H1 (cell line): ENCODE results near the gene PTPRF. TPM values are rescaled to one million over a fixed set of nuclear protein-coding genes. Genes with fewer than 3 reads are reported as not detected.

Source experiments
- CTCF ChIA-PET: fragments of 300-600 bp; sonication (Branson Sonifier 250); formaldehyde crosslinking; loops from one replicate; lab custom pipeline; 2021; ENCODE audit not compliant: partially characterized antibody; lab: Charles Lee
- POLR2A ChIA-PET: fragments of 300-600 bp; sonication (Branson Sonifier 250); formaldehyde crosslinking; loops from one replicate; lab custom pipeline; 2021; ENCODE audit warnings: inconsistent platforms; ENCODE audit not compliant: partially characterized antibody; lab: Charles Lee
- DNase-seq, 2 experiments: peaks; one replicate each; pipeline versions ENCODE4 v3.0.0 to v3.0.0-alpha.2; 2010 to 2022; ENCODE audit warnings: low spot score in 2 of 2, low read depth in 1 of 2, mixed read lengths in 1 of 2
- FAIRE-seq: peaks from 2 replicates; lab custom pipeline; 2011; peaks lifted over from hg19 to GRCh38; lab: Jason Lieb, UNC
- H2AFZ ChIP-seq: 2 replicates; pipeline ENCODE4 v1.8.1; 2012; ENCODE audit warnings: low read length, inconsistent platforms
- H2AK5ac ChIP-seq: 2 replicates; pipeline ENCODE4 v1.6.1; 2013; ENCODE audit warnings: low read depth, low read length
- H2BK120ac ChIP-seq: replicated peaks from 2 replicates; pipeline ENCODE3; 2013; ENCODE audit warnings: low read depth, low read length, inconsistent platforms
- H2BK12ac ChIP-seq: 2 replicates; pipeline ENCODE4 v1.6.1; 2013; ENCODE audit warnings: low read depth, low read length
- H2BK15ac ChIP-seq: 2 replicates; pipeline ENCODE4 v1.6.1; 2013; ENCODE audit warnings: low read length
- H2BK20ac ChIP-seq: 2 replicates; pipeline ENCODE4 v1.6.1; 2013; ENCODE audit warnings: low read length
- H2BK5ac ChIP-seq: 2 replicates; pipeline ENCODE4 v1.6.1; 2013; ENCODE audit warnings: low read depth, low read length
- H3K14ac ChIP-seq: 2 replicates; pipeline ENCODE4 v1.6.1; 2013; ENCODE audit warnings: inconsistent platforms; ENCODE audit not compliant: insufficient read length
- H3K18ac ChIP-seq: 2 replicates; pipeline ENCODE4 v1.6.1; 2013; ENCODE audit warnings: low read length; ENCODE audit errors: extremely low read depth
- H3K23ac ChIP-seq: 2 replicates; pipeline ENCODE4 v1.6.1; 2013; ENCODE audit warnings: inconsistent platforms; ENCODE audit not compliant: insufficient read length
- H3K23me2 ChIP-seq: 2 replicates; pipeline ENCODE4 v1.6.1; 2013; ENCODE audit warnings: low read depth, low read length
- H3K27ac ChIP-seq: 2 replicates; pipeline ENCODE4 v1.6.1; 2011; ENCODE audit warnings: low read depth, low read length, inconsistent platforms
- H3K27me3 ChIP-seq, 4 experiments: replicated peaks in 1 of 4; 1 replicate in 1 of 4; 2 replicates in 3 of 4; pipeline versions ENCODE4 v1.6.1 to v1.8.1; 2011 to 2013; ENCODE audit warnings: low read length in 3 of 4, mild to moderate bottlenecking in 3 of 4, inconsistent platforms in 2 of 4, mixed read lengths in 2 of 4, moderate library complexity in 1 of 4; ENCODE audit not compliant: control insufficient read depth in 3 of 4, insufficient read depth in 3 of 4; ENCODE audit errors: extremely low read depth in 1 of 4
- H3K36me3 ChIP-seq, 4 experiments: 2 replicates each; pipeline versions ENCODE4 v1.6.1 to v1.8.1; 2011 to 2013; ENCODE audit warnings: mild to moderate bottlenecking in 4 of 4, low read length in 3 of 4, moderate library complexity in 2 of 4, control low read depth in 1 of 4, inconsistent platforms in 1 of 4; ENCODE audit not compliant: insufficient read depth in 4 of 4, control insufficient read depth in 2 of 4
- H3K4ac ChIP-seq: replicated peaks from 2 replicates; pipeline ENCODE3; 2013; ENCODE audit warnings: low read length, low read depth, mixed read lengths, inconsistent platforms; ENCODE audit not compliant: insufficient read length
- H3K4me1 ChIP-seq, 4 experiments: replicated peaks in 1 of 4; 1 replicate in 1 of 4; 2 replicates in 3 of 4; pipeline versions ENCODE4 v1.6.1 to v1.8.1; 2011 to 2013; ENCODE audit warnings: low read length in 3 of 4, inconsistent platforms in 2 of 4, mixed read lengths in 1 of 4; ENCODE audit not compliant: insufficient read depth in 4 of 4, control insufficient read depth in 3 of 4
- H3K4me2 ChIP-seq, 2 experiments: 2 replicates each; pipeline versions ENCODE4 v1.6.1 to v1.8.1; 2011 to 2013; ENCODE audit warnings: low read depth in 2 of 2, low read length in 2 of 2, control low read depth in 1 of 2, inconsistent platforms in 1 of 2, mild to moderate bottlenecking in 1 of 2; ENCODE audit not compliant: insufficient read depth in 1 of 2
- H3K4me3 ChIP-seq, 4 experiments: fragments of 200-600, 300-600 bp in 1 of 4; sonication (generic), shearing (Covaris generic), sonication (Bioruptor Twin) in 1 of 4; 2 replicates each; pipeline versions ENCODE4 v1.5.1 to v1.8.1; 2011 to 2016; ENCODE audit warnings: low read length in 4 of 4, low read depth in 3 of 4, control low read depth in 2 of 4, inconsistent platforms in 2 of 4, mild to moderate bottlenecking in 2 of 4, mixed read lengths in 1 of 4, moderate library complexity in 1 of 4; ENCODE audit not compliant: insufficient read depth in 2 of 4; ENCODE audit errors: extremely low read depth in 1 of 4
- H3K56ac ChIP-seq: replicated peaks from 2 replicates; pipeline ENCODE3; 2013; ENCODE audit warnings: low read depth, mild to moderate bottlenecking, mixed read lengths, low read length, inconsistent platforms; ENCODE audit not compliant: insufficient read length
- H3K79me1 ChIP-seq: 2 replicates; pipeline ENCODE4 v1.6.1; 2013; ENCODE audit warnings: low read depth, low read length, control low read depth
- H3K79me2 ChIP-seq, 2 experiments: 2 replicates each; pipeline versions ENCODE4 v1.6.1 to v1.8.1; 2012 to 2013; ENCODE audit warnings: low read length in 2 of 2, mild to moderate bottlenecking in 2 of 2, inconsistent platforms in 1 of 2; ENCODE audit not compliant: insufficient read depth in 2 of 2, control insufficient read depth in 1 of 2
- H3K9ac ChIP-seq, 4 experiments: replicated peaks in 1 of 4; 1 replicate in 1 of 4; 2 replicates in 3 of 4; pipeline versions ENCODE4 v1.6.1 to v1.8.1; 2011 to 2013; ENCODE audit warnings: low read depth in 3 of 4, low read length in 3 of 4, control low read depth in 2 of 4, mild to moderate bottlenecking in 2 of 4, moderate library complexity in 2 of 4, inconsistent platforms in 1 of 4; ENCODE audit errors: extremely low read depth in 1 of 4
- H3K9me3 ChIP-seq, 2 experiments: 2 replicates each; pipeline versions ENCODE4 v1.6.1 to v1.8.1; 2012 to 2013; ENCODE audit warnings: mild to moderate bottlenecking in 2 of 2, moderate library complexity in 2 of 2, control low read depth in 1 of 2, inconsistent platforms in 1 of 2, low read depth in 1 of 2, low read length in 1 of 2, mixed read lengths in 1 of 2; ENCODE audit not compliant: insufficient read depth in 2 of 2
- H4K20me1 ChIP-seq, 2 experiments: replicated peaks in 1 of 2; 2 replicates each; pipeline versions ENCODE3 to v1.8.1; 2011 to 2013; ENCODE audit warnings: inconsistent platforms in 2 of 2, low read length in 2 of 2, mild to moderate bottlenecking in 1 of 2; ENCODE audit not compliant: insufficient read depth in 2 of 2, control insufficient read depth in 1 of 2
- H4K5ac ChIP-seq: 2 replicates; pipeline ENCODE4 v1.6.1; 2013; ENCODE audit warnings: low read length, low read depth, mixed read lengths, inconsistent platforms; ENCODE audit not compliant: insufficient read length
- H4K8ac ChIP-seq: 2 replicates; pipeline ENCODE4 v1.8.0; 2013; ENCODE audit warnings: mild to moderate bottlenecking, moderate library complexity, low read length, inconsistent platforms; ENCODE audit not compliant: insufficient read depth; ENCODE audit errors: extremely low read depth
- H4K91ac ChIP-seq: replicated peaks from 2 replicates; pipeline ENCODE3; 2013; ENCODE audit warnings: low read length, mixed read lengths, inconsistent platforms; ENCODE audit not compliant: insufficient read length
- EZH2 ChIP-seq: fragments of 200-600 bp; sonication (generic); IDR thresholded peaks from 2 replicates; pipeline ENCODE4 v1.7.1; 2012; ENCODE audit warnings: low read depth, mild to moderate bottlenecking, moderate library complexity, low read length, inconsistent platforms; ENCODE audit not compliant: severe bottlenecking
- HDAC2 ChIP-seq, 2 experiments: fragments of 300-600 bp in 1 of 2; sonication (generic) in 1 of 2; IDR thresholded peaks; 2 replicates each; pipeline ENCODE4 v1.6.1; 2011 to 2012; ENCODE audit warnings: low read depth in 2 of 2, low read length in 2 of 2, mild to moderate bottlenecking in 2 of 2, moderate library complexity in 2 of 2, borderline replicate concordance in 1 of 2, inconsistent platforms in 1 of 2
- MAFK ChIP-seq: IDR thresholded peaks from 2 replicates; pipeline ENCODE4 v1.6.1; 2012; ENCODE audit warnings: low read depth, mild to moderate bottlenecking, improper control_type of control experiment, low read length
- PHF8 ChIP-seq: fragments of 200-600 bp; sonication (generic); conservative IDR thresholded peaks from 2 replicates; pipeline ENCODE4 v1.7.1; 2012; ENCODE audit warnings: low read depth, mild to moderate bottlenecking, inconsistent platforms, low read length, moderate library complexity
- RAD21 ChIP-seq, 2 experiments: IDR thresholded peaks in 1 of 2; conservative IDR thresholded peaks in 1 of 2; 2 replicates each; pipeline ENCODE4 v1.6.1; 2011; ENCODE audit warnings: low read depth in 2 of 2, low read length in 2 of 2, improper control_type of control experiment in 1 of 2, inconsistent platforms in 1 of 2, mild to moderate bottlenecking in 1 of 2, moderate library complexity in 1 of 2
- TAF7 ChIP-seq: optimal IDR thresholded peaks from 2 replicates; pipeline ENCODE3; 2011; ENCODE audit warnings: low read depth, mild to moderate bottlenecking, inconsistent platforms, low read length, moderate library complexity, borderline replicate concordance
- WGBS, 2 experiments: shearing (Covaris generic) in 1 of 2; methylation state at CpG; one replicate each; pipeline versions ENCODE4 v1.1.6 to v1.1.7; 2013 to 2015; ENCODE audit warnings: low lambda C conversion rate in 2 of 2, mixed read lengths in 2 of 2, inconsistent platforms in 1 of 2, low coverage in 1 of 2, missing lambda C conversion rate in 1 of 2; ENCODE audit not compliant: insufficient replicate concordance in 2 of 2, insufficient coverage in 1 of 2, insufficient read length in 1 of 2; ENCODE audit errors: extremely low coverage in 1 of 2, missing lambda C conversion rate in 1 of 2; 5-methylcytosine and 5-hydroxymethylcytosine counted together
- polyA plus RNA-seq, 7 experiments: library from polyadenylated mRNA; depleted of rRNA in 3 of 7; stranded (reverse) in 5 of 7; unstranded in 2 of 7; fragments of >200 nt in 5 of 7; fragments of 200-250 nt in 2 of 7; gene quantifications; 1 replicate in 5 of 7; 2 replicates in 1 of 7; 4 replicates in 1 of 7; pipeline versions ENCODE4 v1.2.1 to v1.2.3, GENCODE V29; 2011 to 2013; ENCODE audit warnings: missing spikeins in 2 of 7, mixed read lengths in 2 of 7
- total RNA-seq: library from RNA; stranded (reverse); fragmentation: NEBNext Ultra II Directional; extraction: Animal tissue kit (Norgen Biotek cat#: 25700); gene quantifications from 2 replicates; pipeline ENCODE4 v1.2.1, GENCODE V29; 2021

PTPRF gene
- total and polyA plus RNA-seq, 2 of the 8 experiments (the other 6 are each of a cell fraction or from before 2014, with no cell fraction given) = 136 to 231 TPM

DNA sequence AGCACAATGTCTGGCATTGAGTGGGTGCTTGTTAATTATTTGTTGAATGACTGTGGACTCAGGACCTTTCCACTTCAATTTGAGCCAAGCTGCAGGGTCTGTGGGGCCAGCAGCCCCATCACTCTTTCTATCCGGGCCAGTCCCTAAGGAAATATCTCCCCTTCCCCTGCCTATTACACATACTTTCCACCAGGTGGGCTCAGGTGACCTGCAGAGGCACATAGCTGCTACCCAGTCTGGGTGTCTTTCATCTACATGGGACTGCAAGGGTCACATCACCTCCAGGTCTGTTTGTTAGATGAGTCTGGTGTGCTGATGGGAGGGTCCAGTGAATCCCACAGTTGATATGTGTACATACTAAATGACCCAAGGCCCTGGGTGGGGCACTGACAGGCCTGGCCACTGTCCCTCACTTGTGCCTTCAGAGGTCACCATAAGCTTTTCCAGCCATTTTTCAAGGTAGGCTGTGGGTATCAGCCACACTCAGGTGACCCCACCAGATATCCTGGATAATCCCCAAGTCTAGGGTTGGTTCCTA lies 59.8 kb downstream of the PTPRF start:
- Histone ChIP-seq H3K56ac (no peak overlapping the region), H4K91ac (no peak overlapping the region), H3K79me2 (no peaks in the 10 kb centered on the region), H2BK5ac (no peak overlapping the region), H3K4ac (no peak overlapping the region), H3K9me3 (no peaks in the 10 kb centered on the region), H2AK5ac (no peak overlapping the region), H3K27ac (no peak overlapping the region), H2BK20ac (no peak overlapping the region), H2AFZ (no peak overlapping the region), H4K20me1 (peaks cover 4 to 24% of the 10 kb centered on the region in 2 experiments), H4K5ac (no peak overlapping the region), H3K4me2 (no peak overlapping the region), H3K18ac (no peak overlapping the region), H2BK120ac (no peak overlapping the region), H3K9ac (no peak overlapping the region), H3K14ac (no peak overlapping the region), H3K23ac (no peak overlapping the region), H3K4me3 (no peak overlapping the region), H4K8ac (no peak overlapping the region; the same call in 1 of the 2 replicates), H2BK15ac (no peak overlapping the region), H3K23me2 (no peaks in the 10 kb centered on the region; the same call in 1 of the 2 replicates), H3K4me1 (no peaks in the 10 kb centered on the region), H2BK12ac (no peak overlapping the region), H3K36me3 (peaks cover 18 to 33% (median 23%) of the 10 kb centered on the region in 4 experiments), H3K27me3 (no peaks in the 10 kb centered on the region), H3K79me1 (peaks cover 5% of the 10 kb centered on the region)
- DNase-seq (no peak), FAIRE-seq (peak; percentile 32)
- 58% methylated on average over 1 of the region's 1 CpG; no CpG with 5 or more reads in 1 of the 2 experiments for WGBS, 2 experiments
- ChIA-PET POLR2A (interaction anchor here (0.6 to 1.4 kb wide), 9 partner anchors 9 to 63 kb away, joined by 3 to 5 read pairs (median 3); no protein-coding TSS in a partner anchor), CTCF (interaction anchor here (0.6 to 3.1 kb wide), 19 partner anchors 9 to 150 kb away, joined by 3 to 23 read pairs (median 4); no protein-coding TSS in a partner anchor)
- no peak for TF ChIP-seq TAF7
- no peak for TF ChIP-seq HDAC2 (IDR thresholded peaks at IDR 0.05; ENCODE audit: borderline replicate concordance in 1 of 2, low read depth in 2 of 2, low read length in 2 of 2)
- no peak for TF ChIP-seq PHF8
- no peak for TF ChIP-seq EZH2
- peak; percentile 64 to 69 for TF ChIP-seq RAD21 (IDR thresholded peaks at IDR 0.05 in 1 of 2, conservative IDR thresholded peaks at IDR 0.05 in 1 of 2; ENCODE audit: low read depth in 2 of 2, low read length in 2 of 2)
- TF ChIP-seq MAFK = no peak
